ENCODE measurements around the gene PEX14.

GRCh38 chr1:10541286-10541685, 66.5 kb downstream of the PEX14 start:
- TF ChIP-seq CTCF (IDR thresholded peaks at IDR 0.05) (no peak), POLR2A (IDR thresholded peaks at IDR 0.05) (no peak), POLR2AphosphoS5 (IDR thresholded peaks at IDR 0.05) (no peak)

Data from breast epithelium (tissue), 3 donors.